Liver (tissue), 9 donors: Measurements from ENCODE around the gene NOC2L. TPM values are rescaled to one million over a fixed set of nuclear protein-coding genes. Genes with fewer than 3 reads are reported as not detected.

ENCODE experiments used
- DNase-seq: peaks from one replicate; pipeline ENCODE4 v3.0.0-alpha.2; 2017; ENCODE audit warnings: low spot score
- H3K27ac ChIP-seq, 2 donors: one replicate each; pipeline ENCODE4 v1.7.0; 2013; ENCODE audit warnings: inconsistent platforms in 2 of 2, low read length in 2 of 2, control low read depth in 1 of 2, low read depth in 1 of 2, mild to moderate bottlenecking in 1 of 2
- H3K27me3 ChIP-seq, 4 donors: one replicate each; pipeline versions ENCODE4 v1.6.1 to v1.7.0; 2013; ENCODE audit warnings: low read length in 3 of 4, inconsistent platforms in 1 of 4, mild to moderate bottlenecking in 1 of 4, moderate library complexity in 1 of 4; ENCODE audit not compliant: control insufficient read depth in 4 of 4, insufficient read depth in 4 of 4
- H3K36me3 ChIP-seq, 4 donors: one replicate each; pipeline versions ENCODE4 v1.6.1 to v1.7.0; 2013; ENCODE audit warnings: low read length in 3 of 4, mild to moderate bottlenecking in 3 of 4, low read depth in 1 of 4, moderate library complexity in 1 of 4; ENCODE audit not compliant: control insufficient read depth in 4 of 4, insufficient read depth in 3 of 4
- H3K4me1 ChIP-seq, 4 donors: one replicate each; pipeline versions ENCODE4 v1.6.1 to v1.7.0; 2013; ENCODE audit warnings: low read length in 3 of 4, mild to moderate bottlenecking in 3 of 4, moderate library complexity in 1 of 4; ENCODE audit not compliant: control insufficient read depth in 4 of 4, insufficient read depth in 4 of 4
- H3K4me3 ChIP-seq, 3 donors: one replicate each; pipeline versions ENCODE4 v1.6.1 to v1.7.0; 2013; ENCODE audit warnings: low read length in 3 of 3, control low read depth in 1 of 3, low read depth in 1 of 3, mild to moderate bottlenecking in 1 of 3
- H3K9ac ChIP-seq, 2 donors: one replicate each; pipeline ENCODE4 v1.7.0; 2013; ENCODE audit warnings: low read length in 2 of 2, mild to moderate bottlenecking in 2 of 2, moderate library complexity in 2 of 2, control low read depth in 1 of 2, low read depth in 1 of 2
- H3K9me3 ChIP-seq, 4 donors: one replicate each; pipeline versions ENCODE4 v1.6.1 to v1.7.0; 2013; ENCODE audit warnings: low read length in 3 of 4; ENCODE audit not compliant: control insufficient read depth in 4 of 4
- EGR1 ChIP-seq, 2 donors: IDR thresholded peaks; 2 replicates each; pipeline ENCODE4 v1.6.1; 2016 to 2018; ENCODE audit warnings: antibody characterized with exemption in 2 of 2, low read depth in 2 of 2
- FOXA1 ChIP-seq: IDR thresholded peaks from 2 replicates; pipeline ENCODE4 v1.6.1; 2016; ENCODE audit warnings: antibody characterized with exemption
- GABPA ChIP-seq, 2 donors: IDR thresholded peaks in 1 of 2; conservative IDR thresholded peaks in 1 of 2; 2 replicates each; pipeline ENCODE4 v1.6.1; 2016; ENCODE audit warnings: antibody characterized with exemption in 2 of 2, mild to moderate bottlenecking in 1 of 2, moderate library complexity in 1 of 2
- HNF4A ChIP-seq, 2 donors: conservative IDR thresholded peaks; 2 replicates each; pipeline ENCODE4 v1.6.1; 2016; ENCODE audit warnings: antibody characterized with exemption in 2 of 2, mild to moderate bottlenecking in 2 of 2
- HNF4G ChIP-seq: IDR thresholded peaks from 2 replicates; pipeline ENCODE4 v1.6.1; 2016; ENCODE audit warnings: antibody characterized with exemption
- JUND ChIP-seq, 2 donors: IDR thresholded peaks; 2 replicates each; pipeline ENCODE4 v1.6.1; 2016; ENCODE audit warnings: antibody characterized with exemption in 2 of 2
- RAD21 ChIP-seq, 2 donors: IDR thresholded peaks; 2 replicates each; pipeline ENCODE4 v1.6.1; 2016; ENCODE audit warnings: antibody characterized with exemption in 2 of 2, mild to moderate bottlenecking in 2 of 2
- RXRA ChIP-seq, 2 donors: IDR thresholded peaks; 2 replicates each; pipeline ENCODE4 v1.6.1; 2017 to 2018; ENCODE audit warnings: antibody characterized with exemption in 2 of 2, mild to moderate bottlenecking in 1 of 2
- SP1 ChIP-seq: IDR thresholded peaks from 2 replicates; pipeline ENCODE4 v1.6.1; 2018; ENCODE audit warnings: antibody characterized with exemption, mild to moderate bottlenecking
- ZBTB33 ChIP-seq: IDR thresholded peaks from 2 replicates; pipeline ENCODE4 v1.6.1; 2016; ENCODE audit warnings: antibody characterized with exemption
- WGBS: extraction: QIAGEN DNeasy Blood & Tissue Kit; methylation state at CpG from one replicate; pipeline ENCODE4 v1.1.7; 2013; 5-methylcytosine and 5-hydroxymethylcytosine counted together
- polyA plus RNA-seq, 2 donors: library from polyadenylated mRNA; stranded (reverse) in 1 of 2; unstranded in 1 of 2; fragments of 200-250 nt in 1 of 2; fragments of >200 nt in 1 of 2; fragmentation: Nextera tagmentation in 1 of 2; extraction: Ambion mirVana in 1 of 2; gene quantifications; one replicate each; pipeline versions ENCODE4 v1.2.1 to v1.2.3, GENCODE V29; 2013 to 2015
- total RNA-seq, 2 donors: library from RNA; depleted of rRNA; stranded (reverse); fragments of >200 nt; gene quantifications; one replicate each; pipeline ENCODE4 v1.2.3, GENCODE V29; 2014
- TF ChIP-seq, protein P1 (sequence below): IDR thresholded peaks from 2 replicates; pipeline ENCODE4 v1.6.1; 2016; ENCODE audit warnings: antibody characterized with exemption
- TF ChIP-seq, protein P2 (sequence below): IDR thresholded peaks from 2 replicates; pipeline ENCODE4 v1.6.1; 2016; ENCODE audit warnings: antibody characterized with exemption, mild to moderate bottlenecking
- TF ChIP-seq, protein P3 (sequence below): IDR thresholded peaks from 2 replicates; pipeline ENCODE4 v1.6.1; 2016; ENCODE audit warnings: antibody characterized with exemption
- TF ChIP-seq, protein P4 (sequence below): fragments of 150-350 bp; IDR thresholded peaks from 2 replicates; pipeline ENCODE4 v1.5.1; 2017; ENCODE audit warnings: improper control_type of control experiment, low read depth, low read length; ENCODE audit not compliant: missing input control
- donor health status: healthy.
- donor health status: healthy.
- donor health status: healthy.
- donor health status: healthy.
- donor health status: healthy.

NOC2L gene
- total and polyA plus RNA-seq, 4 donors: 17.1 to 34.5 (median 30.0) TPM

GRCh38 chr1:952201-952600, 6.9 kb downstream of the NOC2L start (continued):
- TF ChIP-seq, protein P1, sequence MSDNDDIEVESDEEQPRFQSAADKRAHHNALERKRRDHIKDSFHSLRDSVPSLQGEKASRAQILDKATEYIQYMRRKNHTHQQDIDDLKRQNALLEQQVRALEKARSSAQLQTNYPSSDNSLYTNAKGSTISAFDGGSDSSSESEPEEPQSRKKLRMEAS: no peak
- TF ChIP-seq JUND (IDR thresholded peaks at IDR 0.05) (no peak), RXRA (IDR thresholded peaks at IDR 0.05) (no peak), FOXA1 (no peak)

DNA sequence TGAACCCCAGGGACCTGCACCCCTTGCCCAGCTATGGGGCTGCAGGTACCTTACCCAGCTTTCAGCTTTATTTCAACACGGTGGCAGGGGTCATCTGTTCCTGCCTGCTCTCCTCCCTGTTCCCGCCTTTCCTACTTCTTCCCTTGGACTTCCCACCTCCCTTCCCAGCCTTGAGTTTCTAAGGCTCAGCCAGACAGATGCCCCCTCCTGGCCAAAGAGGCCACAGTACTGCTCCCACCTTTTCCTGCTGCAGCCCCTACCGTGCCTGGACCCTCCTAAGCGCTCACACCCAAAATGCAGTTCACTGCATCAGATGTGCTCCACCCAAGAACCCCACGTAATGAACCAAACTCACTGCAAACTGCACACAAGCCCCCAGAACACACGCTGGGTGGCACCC, 7.7 kb downstream of the NOC2L start:
- H3K9ac ChIP-seq: no peak overlapping the region
- no peak overlapping the region for H3K27ac ChIP-seq
- no peak for DNase-seq
- no peaks in the 10 kb centered on the region for H3K4me1 ChIP-seq
- TF ChIP-seq, protein P1: no peak
- TF ChIP-seq, protein P2, sequence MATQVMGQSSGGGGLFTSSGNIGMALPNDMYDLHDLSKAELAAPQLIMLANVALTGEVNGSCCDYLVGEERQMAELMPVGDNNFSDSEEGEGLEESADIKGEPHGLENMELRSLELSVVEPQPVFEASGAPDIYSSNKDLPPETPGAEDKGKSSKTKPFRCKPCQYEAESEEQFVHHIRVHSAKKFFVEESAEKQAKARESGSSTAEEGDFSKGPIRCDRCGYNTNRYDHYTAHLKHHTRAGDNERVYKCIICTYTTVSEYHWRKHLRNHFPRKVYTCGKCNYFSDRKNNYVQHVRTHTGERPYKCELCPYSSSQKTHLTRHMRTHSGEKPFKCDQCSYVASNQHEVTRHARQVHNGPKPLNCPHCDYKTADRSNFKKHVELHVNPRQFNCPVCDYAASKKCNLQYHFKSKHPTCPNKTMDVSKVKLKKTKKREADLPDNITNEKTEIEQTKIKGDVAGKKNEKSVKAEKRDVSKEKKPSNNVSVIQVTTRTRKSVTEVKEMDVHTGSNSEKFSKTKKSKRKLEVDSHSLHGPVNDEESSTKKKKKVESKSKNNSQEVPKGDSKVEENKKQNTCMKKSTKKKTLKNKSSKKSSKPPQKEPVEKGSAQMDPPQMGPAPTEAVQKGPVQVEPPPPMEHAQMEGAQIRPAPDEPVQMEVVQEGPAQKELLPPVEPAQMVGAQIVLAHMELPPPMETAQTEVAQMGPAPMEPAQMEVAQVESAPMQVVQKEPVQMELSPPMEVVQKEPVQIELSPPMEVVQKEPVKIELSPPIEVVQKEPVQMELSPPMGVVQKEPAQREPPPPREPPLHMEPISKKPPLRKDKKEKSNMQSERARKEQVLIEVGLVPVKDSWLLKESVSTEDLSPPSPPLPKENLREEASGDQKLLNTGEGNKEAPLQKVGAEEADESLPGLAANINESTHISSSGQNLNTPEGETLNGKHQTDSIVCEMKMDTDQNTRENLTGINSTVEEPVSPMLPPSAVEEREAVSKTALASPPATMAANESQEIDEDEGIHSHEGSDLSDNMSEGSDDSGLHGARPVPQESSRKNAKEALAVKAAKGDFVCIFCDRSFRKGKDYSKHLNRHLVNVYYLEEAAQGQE: no peak
- 84% methylated on average over 6 of the region's 6 CpGs for WGBS
- peaks cover 30 to 95% (median 37%) of the 10 kb centered on the region in 4 donors for H3K36me3 ChIP-seq
- no peaks in the 10 kb centered on the region for H3K9me3 ChIP-seq
- no peaks in the 10 kb centered on the region for H3K27me3 ChIP-seq
- H3K4me3 ChIP-seq: no peak overlapping the region

GRCh38 chr1:950881-951280, 8.2 kb downstream of the NOC2L start:
- Histone ChIP-seq H3K4me1 (no peaks in the 10 kb centered on the region), H3K27me3 (no peaks in the 10 kb centered on the region), H3K4me3 (no peak overlapping the region), H3K9ac (no peak overlapping the region), H3K9me3 (no peaks in the 10 kb centered on the region), H3K27ac (no peak overlapping the region), H3K36me3 (peaks cover 26 to 95% (median 35%) of the 10 kb centered on the region in 4 donors)
- WGBS: 96% methylated on average over 23 of the region's 23 CpGs
- TF ChIP-seq RAD21 (IDR thresholded peaks at IDR 0.05): no peak
- DNase-seq: no peak

- 96% methylated on average over 9 of the region's 9 CpGs for WGBS
- H3K27ac ChIP-seq: no peak overlapping the region
- H3K9ac ChIP-seq: no peak overlapping the region
- H3K9me3 ChIP-seq: no peaks in the 10 kb centered on the region
- no peaks in the 10 kb centered on the region for H3K27me3 ChIP-seq
- peaks cover 21 to 95% (median 32%) of the 10 kb centered on the region in 4 donors for H3K36me3 ChIP-seq
- TF ChIP-seq HNF4A (conservative IDR thresholded peaks at IDR 0.05) (no peak), HNF4G (no peak), FOXA1 (no peak), EGR1 (IDR thresholded peaks at IDR 0.05; ENCODE audit: low read depth in 2 of 2) (no peak), JUND (IDR thresholded peaks at IDR 0.05) (no peak), SP1 (no peak), ZBTB33 (no peak), GABPA (IDR thresholded peaks at IDR 0.05 in 1 of 2, conservative IDR thresholded peaks at IDR 0.05 in 1 of 2) (no peak)
- TF ChIP-seq, protein P2: no peak
- TF ChIP-seq, protein P3, sequence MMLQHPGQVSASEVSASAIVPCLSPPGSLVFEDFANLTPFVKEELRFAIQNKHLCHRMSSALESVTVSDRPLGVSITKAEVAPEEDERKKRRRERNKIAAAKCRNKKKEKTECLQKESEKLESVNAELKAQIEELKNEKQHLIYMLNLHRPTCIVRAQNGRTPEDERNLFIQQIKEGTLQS: no peak
- TF ChIP-seq, protein P4, sequence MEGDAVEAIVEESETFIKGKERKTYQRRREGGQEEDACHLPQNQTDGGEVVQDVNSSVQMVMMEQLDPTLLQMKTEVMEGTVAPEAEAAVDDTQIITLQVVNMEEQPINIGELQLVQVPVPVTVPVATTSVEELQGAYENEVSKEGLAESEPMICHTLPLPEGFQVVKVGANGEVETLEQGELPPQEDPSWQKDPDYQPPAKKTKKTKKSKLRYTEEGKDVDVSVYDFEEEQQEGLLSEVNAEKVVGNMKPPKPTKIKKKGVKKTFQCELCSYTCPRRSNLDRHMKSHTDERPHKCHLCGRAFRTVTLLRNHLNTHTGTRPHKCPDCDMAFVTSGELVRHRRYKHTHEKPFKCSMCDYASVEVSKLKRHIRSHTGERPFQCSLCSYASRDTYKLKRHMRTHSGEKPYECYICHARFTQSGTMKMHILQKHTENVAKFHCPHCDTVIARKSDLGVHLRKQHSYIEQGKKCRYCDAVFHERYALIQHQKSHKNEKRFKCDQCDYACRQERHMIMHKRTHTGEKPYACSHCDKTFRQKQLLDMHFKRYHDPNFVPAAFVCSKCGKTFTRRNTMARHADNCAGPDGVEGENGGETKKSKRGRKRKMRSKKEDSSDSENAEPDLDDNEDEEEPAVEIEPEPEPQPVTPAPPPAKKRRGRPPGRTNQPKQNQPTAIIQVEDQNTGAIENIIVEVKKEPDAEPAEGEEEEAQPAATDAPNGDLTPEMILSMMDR: no peak
- DNase-seq: no peak
- H3K4me3 ChIP-seq: no peak overlapping the region
- H3K4me1 ChIP-seq: no peaks in the 10 kb centered on the region
Observed at GRCh38 chr1:950268-950667, 8.8 kb downstream of the NOC2L start.
